ENCODE data around the gene ATP2A2. TPM values are rescaled to one million over a fixed set of nuclear protein-coding genes. Genes with fewer than 3 reads are reported as not detected.
"Not testable (repeated sequence)": the region's sequence is repeated elsewhere in the genome, so short reads cannot be mapped to it uniquely, and the experiment has no call there.

Gene ATP2A2
- total RNA-seq, 1 donor from 2014 or later: 1,955 TPM

DNA sequence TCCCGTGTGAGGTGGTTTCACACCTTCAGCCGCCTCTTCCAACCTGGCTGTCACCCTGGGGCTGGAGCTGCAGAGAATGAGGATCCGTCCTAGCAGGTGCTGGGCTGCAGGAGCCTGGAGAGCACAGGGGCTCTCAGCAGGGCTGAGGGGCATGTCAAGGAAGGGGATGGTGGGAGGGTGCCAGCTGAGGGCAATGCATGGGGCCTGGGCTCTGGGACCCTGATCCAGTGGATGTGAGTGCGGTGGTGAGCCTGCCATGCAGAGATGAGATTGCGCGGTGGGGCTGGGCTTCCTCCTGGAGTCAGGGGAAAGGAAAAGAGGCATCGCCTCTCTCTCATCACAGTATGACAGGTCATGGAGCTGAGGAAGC lies 91.0 kb downstream of the ATP2A2 start:
- TF ChIP-seq, protein P1, sequence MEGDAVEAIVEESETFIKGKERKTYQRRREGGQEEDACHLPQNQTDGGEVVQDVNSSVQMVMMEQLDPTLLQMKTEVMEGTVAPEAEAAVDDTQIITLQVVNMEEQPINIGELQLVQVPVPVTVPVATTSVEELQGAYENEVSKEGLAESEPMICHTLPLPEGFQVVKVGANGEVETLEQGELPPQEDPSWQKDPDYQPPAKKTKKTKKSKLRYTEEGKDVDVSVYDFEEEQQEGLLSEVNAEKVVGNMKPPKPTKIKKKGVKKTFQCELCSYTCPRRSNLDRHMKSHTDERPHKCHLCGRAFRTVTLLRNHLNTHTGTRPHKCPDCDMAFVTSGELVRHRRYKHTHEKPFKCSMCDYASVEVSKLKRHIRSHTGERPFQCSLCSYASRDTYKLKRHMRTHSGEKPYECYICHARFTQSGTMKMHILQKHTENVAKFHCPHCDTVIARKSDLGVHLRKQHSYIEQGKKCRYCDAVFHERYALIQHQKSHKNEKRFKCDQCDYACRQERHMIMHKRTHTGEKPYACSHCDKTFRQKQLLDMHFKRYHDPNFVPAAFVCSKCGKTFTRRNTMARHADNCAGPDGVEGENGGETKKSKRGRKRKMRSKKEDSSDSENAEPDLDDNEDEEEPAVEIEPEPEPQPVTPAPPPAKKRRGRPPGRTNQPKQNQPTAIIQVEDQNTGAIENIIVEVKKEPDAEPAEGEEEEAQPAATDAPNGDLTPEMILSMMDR (IDR thresholded peaks at IDR 0.05; ENCODE audit: borderline replicate concordance): no peak
- Histone ChIP-seq H3K4me3 (no peak overlapping the region), H3K27ac (replicated peaks) (no peak overlapping the region), H3K9me3 (replicated peaks) (no peaks in the 10 kb centered on the region), H3K36me3 (peaks cover 58% of the 10 kb centered on the region), H3K27me3 (ENCODE audit: low read depth) (no peaks in the 10 kb centered on the region), H3K4me1 (peaks cover 30% of the 10 kb centered on the region)
- no peak for DNase-seq
- intact Hi-C loops (cut with micrococcal nuclease): no loop called here

DNA sequence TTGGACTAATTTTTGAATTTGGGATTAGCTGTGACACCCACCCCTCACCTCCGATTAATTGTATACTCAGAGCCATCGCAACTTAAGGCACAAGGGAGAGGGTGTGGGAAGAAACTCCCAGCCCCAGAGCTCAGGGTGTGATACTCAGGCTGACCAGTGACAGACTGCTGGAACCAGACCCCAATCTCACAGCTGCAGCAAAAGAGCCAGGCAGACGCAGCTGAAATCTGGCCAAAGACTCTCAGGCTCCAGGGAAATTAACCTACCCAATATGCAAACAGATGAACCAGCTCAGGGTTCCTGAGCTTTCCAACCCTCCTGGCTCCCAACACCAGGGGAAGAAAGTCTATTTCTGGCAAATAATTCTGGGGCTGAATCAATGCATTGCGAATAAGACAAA lies 92.0 kb downstream of the ATP2A2 start:
- intact Hi-C loops (cut with micrococcal nuclease): no loop called here
- Histone ChIP-seq H3K27me3 (ENCODE audit: low read depth) (no peaks in the 10 kb centered on the region), H3K4me3 (no peak overlapping the region), H3K4me1 (peaks cover 38% of the 10 kb centered on the region), H3K36me3 (peaks cover 67% of the 10 kb centered on the region), H3K27ac (replicated peaks) (peak overlapping the region; percentile 31), H3K9me3 (replicated peaks) (no peaks in the 10 kb centered on the region)
- TF ChIP-seq, protein P1 (IDR thresholded peaks at IDR 0.05; ENCODE audit: borderline replicate concordance): no peak
- DNase-seq: peak; percentile 52

DNA sequence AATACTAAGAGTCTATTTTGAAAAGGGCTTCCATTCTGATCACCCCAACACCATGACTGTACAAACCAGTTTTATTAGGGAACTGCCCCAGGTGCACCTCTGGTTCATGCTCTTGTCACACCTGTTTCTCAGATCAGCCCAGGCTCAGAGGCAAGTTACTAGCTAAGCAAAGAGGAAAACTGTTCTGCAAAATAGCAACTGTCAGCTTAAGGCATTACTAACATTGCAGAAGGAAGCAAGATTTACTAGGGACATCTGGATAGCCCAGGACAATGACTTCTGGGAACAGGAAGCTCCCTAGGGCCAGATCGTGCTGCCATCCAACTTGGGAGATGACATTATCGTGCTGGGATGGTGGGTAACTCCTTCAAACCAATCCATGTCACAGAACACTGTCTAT lies 92.4 kb downstream of the ATP2A2 start:
- Histone ChIP-seq H3K36me3 (peaks cover 71% of the 10 kb centered on the region), H3K27me3 (ENCODE audit: low read depth) (no peaks in the 10 kb centered on the region), H3K4me3 (no peak overlapping the region), H3K4me1 (peaks cover 38% of the 10 kb centered on the region), H3K27ac (replicated peaks) (peak overlapping the region; percentile 31), H3K9me3 (replicated peaks) (no peaks in the 10 kb centered on the region)
- TF ChIP-seq, protein P1 (IDR thresholded peaks at IDR 0.05; ENCODE audit: borderline replicate concordance): no peak
- no peak for DNase-seq
- intact Hi-C loops (cut with micrococcal nuclease): no loop called here

DNA sequence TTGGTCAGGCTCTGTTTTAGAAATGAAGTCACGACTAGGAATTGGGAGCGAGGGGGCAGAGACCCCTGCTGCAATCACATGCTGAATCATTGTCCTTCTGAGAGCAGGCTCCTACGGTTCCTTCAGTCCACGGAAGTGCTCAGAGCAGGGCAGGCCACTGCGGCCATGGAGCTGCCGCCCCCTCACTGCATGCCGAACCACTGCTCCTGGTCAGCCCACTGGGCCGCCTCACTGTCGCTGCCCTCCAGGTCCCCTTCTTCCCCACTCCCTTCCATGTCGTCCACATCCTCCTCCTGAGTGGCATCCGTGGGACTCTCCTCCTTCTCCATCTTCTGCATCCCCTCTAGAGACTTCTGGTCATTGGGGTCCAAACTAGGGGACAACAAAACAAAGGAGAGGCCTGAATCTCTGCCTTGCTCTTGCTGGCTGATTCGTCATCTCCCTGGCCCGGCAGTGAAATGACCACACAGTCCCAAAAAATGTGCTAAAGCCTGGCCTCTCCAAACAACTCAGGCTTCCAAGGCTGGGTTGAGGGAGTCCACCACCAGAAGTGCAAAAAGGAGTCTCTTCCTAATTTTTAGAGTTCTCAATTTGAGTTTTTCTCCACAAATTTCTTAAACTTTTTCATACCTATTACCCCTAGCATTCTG lies 93.0 kb downstream of the ATP2A2 start:
- H3K4me1 ChIP-seq: peaks cover 38% of the 10 kb centered on the region
- H3K36me3 ChIP-seq: peaks cover 78% of the 10 kb centered on the region
- DNase-seq: no peak
- no peaks in the 10 kb centered on the region for H3K27me3 ChIP-seq (ENCODE audit: low read depth)
- H3K4me3 ChIP-seq: no peak overlapping the region
- TF ChIP-seq, protein P1 (IDR thresholded peaks at IDR 0.05; ENCODE audit: borderline replicate concordance): no peak
- intact Hi-C loops (cut with micrococcal nuclease): no loop called here
- peak overlapping the region; percentile 31 for H3K27ac ChIP-seq (replicated peaks)
- no peaks in the 10 kb centered on the region for H3K9me3 ChIP-seq (replicated peaks)

DNA sequence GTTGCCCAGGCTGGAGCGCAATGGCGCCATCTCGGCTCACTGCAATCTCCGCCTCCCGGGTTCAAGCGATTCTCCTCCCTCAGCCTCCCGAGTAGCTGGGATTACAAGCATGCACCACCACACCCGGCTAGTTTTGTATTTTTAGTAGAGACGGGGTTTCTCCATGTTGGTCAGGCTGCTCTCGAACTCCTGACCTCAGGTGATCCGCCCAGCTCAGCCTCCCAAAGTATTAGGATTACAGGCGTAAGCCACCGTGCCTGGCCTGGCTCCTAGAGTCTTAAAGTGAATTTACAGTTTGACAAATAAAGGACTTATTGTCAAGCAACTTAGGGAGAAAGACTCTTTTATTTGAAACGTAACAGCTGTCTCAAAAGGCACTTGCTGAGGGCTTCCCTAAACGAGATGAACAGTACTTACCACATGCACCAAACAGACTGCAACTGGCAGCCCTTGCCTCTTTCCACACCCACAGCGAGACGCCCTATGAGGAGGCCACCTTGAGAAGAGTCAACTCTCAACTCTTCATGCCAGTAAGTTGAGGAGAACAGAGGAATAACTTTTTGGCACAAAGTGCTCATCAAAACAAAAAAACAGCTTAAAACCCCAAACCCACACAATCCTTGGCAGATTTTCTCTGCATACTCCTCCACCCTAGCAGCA lies 97.2 kb downstream of the ATP2A2 start:
- DNase-seq; intact Hi-C loops (cut with micrococcal nuclease); H3K4me3 ChIP-seq; H3K9me3 ChIP-seq (replicated peaks); H3K27me3 ChIP-seq (ENCODE audit: low read depth): not testable (repeated sequence)
- Histone ChIP-seq H3K27ac (replicated peaks) (peak overlapping the region; percentile 20), H3K36me3 (peaks cover 99% of the 10 kb centered on the region), H3K4me1 (peaks cover 27% of the 10 kb centered on the region)

DNA sequence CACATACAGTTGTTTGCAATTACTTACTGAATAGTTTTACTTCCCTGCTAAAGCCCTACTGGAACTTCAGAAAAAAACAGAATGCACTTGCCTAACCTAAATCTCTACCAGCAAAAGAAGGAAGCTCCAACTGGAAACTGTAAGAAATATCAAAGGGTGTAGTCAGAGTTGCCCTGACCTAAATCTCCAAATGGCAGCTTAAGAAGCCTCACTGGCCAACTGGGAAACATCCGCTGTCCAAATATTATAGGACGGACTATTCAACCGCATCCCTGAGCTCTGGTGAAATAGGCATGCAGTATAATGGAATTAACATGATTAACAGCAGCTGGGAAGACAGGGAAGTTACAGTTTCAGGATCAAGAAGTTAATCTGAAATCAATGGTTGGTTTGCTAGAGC lies 98.2 kb downstream of the ATP2A2 start:
- H3K36me3 ChIP-seq: peaks cover 98% of the 10 kb centered on the region
- intact Hi-C loops (cut with micrococcal nuclease): no loop called here

More for the DNA sequence above, 98.2 kb downstream of the ATP2A2 start:
- Histone ChIP-seq H3K4me1 (peaks cover 17% of the 10 kb centered on the region), H3K27ac (replicated peaks) (peak overlapping the region; percentile 20), H3K4me3 (no peak overlapping the region), H3K27me3 (ENCODE audit: low read depth) (no peaks in the 10 kb centered on the region), H3K9me3 (replicated peaks) (no peaks in the 10 kb centered on the region)
- DNase-seq: no peak
- TF ChIP-seq, protein P1 (IDR thresholded peaks at IDR 0.05; ENCODE audit: borderline replicate concordance): no peak

All from left ventricle myocardium inferior (tissue), 1 donor.